Neural cell (in vitro differentiated cells): ENCODE measurements around the gene CREB1.

Experiments
- CTCF ChIP-seq: fragments of 450-650 bp; IDR thresholded peaks from 2 replicates; pipeline ENCODE4 v1.5.1; 2014; ENCODE audit warnings: antibody characterized with exemption, mild to moderate bottlenecking, moderate library complexity; ENCODE audit not compliant: poor library complexity, severe bottlenecking
- EP300 ChIP-seq: fragments of 450-650 bp; conservative IDR thresholded peaks from 2 replicates; pipeline ENCODE4 v1.6.1; 2014; ENCODE audit warnings: antibody characterized with exemption, mild to moderate bottlenecking, moderate library complexity; ENCODE audit not compliant: poor library complexity, severe bottlenecking
- EZH2 ChIP-seq: fragments of 200-600, 300-800 bp; shearing (Covaris generic), sonication (generic); IDR thresholded peaks from 2 replicates; pipeline ENCODE4 v1.6.1; 2014; ENCODE audit warnings: antibody characterized with exemption, low read length, borderline replicate concordance, mild to moderate bottlenecking; ENCODE audit not compliant: insufficient read depth, poor library complexity, severe bottlenecking
- MXI1 ChIP-seq: fragments of 450-650 bp; conservative IDR thresholded peaks from 2 replicates; pipeline ENCODE4 v1.6.1; 2014; ENCODE audit warnings: antibody characterized with exemption, mild to moderate bottlenecking; ENCODE audit not compliant: poor library complexity, severe bottlenecking
- POLR2AphosphoS5 ChIP-seq: IDR thresholded peaks from 2 replicates; pipeline ENCODE4 v1.6.1; 2012
- REST ChIP-seq: IDR thresholded peaks from 2 replicates; pipeline ENCODE4 v1.6.1; 2012; ENCODE audit warnings: borderline replicate concordance

- TF ChIP-seq REST = no peak
- TF ChIP-seq EZH2 = no peak
- no peak for TF ChIP-seq POLR2AphosphoS5
- no peak for TF ChIP-seq EP300
- TF ChIP-seq CTCF = no peak
- no peak for TF ChIP-seq MXI1
Measured at GRCh38 chr2:207482630-207483029, 47.1 kb upstream of the CREB1 start.
